HCT116 (cell line): Measurements from ENCODE around the gene ASB4. TPM values are rescaled to one million over a fixed set of nuclear protein-coding genes. Genes with fewer than 3 reads are reported as not detected.

Source experiments
- ATAC-seq: fragments of 200-7000 bp; cut with Tn5 transposase; 2 replicates; pipeline ENCODE4 v1.9.1; 2020; ENCODE audit warnings: mild to moderate bottlenecking, moderate library complexity
- BruUV-seq: library from RNA; stranded (reverse); fragments of 400-500 nt; replicated peaks from 2 replicates; lab custom pipeline; 2021; lab: Mats Ljungman, UMichigan
- CTCF ChIA-PET: fragments of 300-600 bp; sonication (Branson Sonifier 250); formaldehyde crosslinking; loops from one replicate; lab custom pipeline; 2021; ENCODE audit warnings: antibody characterized with exemption; lab: Charles Lee
- POLR2A ChIA-PET: fragments of 300-600, 350-600 bp; sonication (Branson Sonifier 250); formaldehyde crosslinking; loops from one replicate; lab custom pipeline; 2021; ENCODE audit warnings: antibody characterized with exemption; lab: Charles Lee
- RAD21 ChIA-PET, 2 experiments: fragments of 300-600 bp; sonication (Branson Sonifier 250); formaldehyde crosslinking; loops; one replicate each; lab custom pipeline; 2023; ENCODE audit warnings: low total read pairs in 2 of 2; ENCODE audit not compliant: uncharacterized antibody in 2 of 2, unreplicated experiment in 2 of 2, low non-redundant PET in 1 of 2; lab: Charles Lee
- DNase-seq: peaks from one replicate; pipeline ENCODE4 v3.0.0-alpha.2; 2010; ENCODE audit warnings: low read depth, low spot score
- H2AFZ ChIP-seq: fragments of 200-600 bp; shearing (Covaris generic), sonication (generic); 2 replicates; pipeline ENCODE4 v1.6.1; 2017; ENCODE audit warnings: low read depth, mixed run types, mixed read lengths, antibody characterized with exemption, low read length; ENCODE audit not compliant: poor library complexity, severe bottlenecking
- H3K27ac ChIP-seq: 2 replicates; pipeline ENCODE4 v1.5.1; 2012; ENCODE audit warnings: low read depth, low read length
- H3K27me3 ChIP-seq: fragments of 200-600 bp; sonication (generic); 2 replicates; pipeline ENCODE4 v1.6.1; 2016; ENCODE audit warnings: mixed run types, low read length, mixed read lengths; ENCODE audit not compliant: insufficient read depth
- H3K36me3 ChIP-seq, 2 experiments: fragments of 200-500 bp in 1 of 2; fragments of 200-600 bp in 1 of 2; sonication (Bioruptor generic) in 1 of 2; sonication (generic) in 1 of 2; 2 replicates each; pipeline versions ENCODE4 v1.5.1 to v1.6.1; 2014 to 2016; ENCODE audit warnings: low read length in 2 of 2, inconsistent platforms in 1 of 2, mixed read lengths in 1 of 2, mixed run types in 1 of 2; ENCODE audit not compliant: insufficient read depth in 2 of 2, control insufficient read depth in 1 of 2
- H3K4me1 ChIP-seq, 2 experiments: fragments of 200-600 bp in 1 of 2; sonication (generic) in 1 of 2; 2 replicates each; pipeline versions ENCODE4 v1.5.1 to v1.6.1; 2012 to 2017; ENCODE audit warnings: low read length in 2 of 2, inconsistent platforms in 1 of 2, mild to moderate bottlenecking in 1 of 2, mixed read lengths in 1 of 2, mixed run types in 1 of 2, moderate library complexity in 1 of 2; ENCODE audit not compliant: insufficient read depth in 2 of 2, control insufficient read depth in 1 of 2
- H3K4me2 ChIP-seq: fragments of 200-600 bp; sonication (generic); 2 replicates; pipeline ENCODE4 v1.6.1; 2017; ENCODE audit warnings: mixed run types, low read length, mixed read lengths
- H3K4me3 ChIP-seq, 2 experiments: fragments of 200-600 bp in 1 of 2; sonication (generic) in 1 of 2; replicated peaks in 1 of 2; 2 replicates each; pipeline ENCODE4 v1.5.1; 2011 to 2016; ENCODE audit warnings: low read length in 2 of 2, control low read depth in 1 of 2, low read depth in 1 of 2, mild to moderate bottlenecking in 1 of 2, mixed read lengths in 1 of 2, mixed run types in 1 of 2
- H3K79me2 ChIP-seq: fragments of 200-600 bp; sonication (generic); 2 replicates; pipeline ENCODE4 v1.6.1; 2017; ENCODE audit warnings: mild to moderate bottlenecking, mixed run types, low read length, moderate library complexity, mixed read lengths; ENCODE audit not compliant: insufficient read depth
- H3K9ac ChIP-seq: fragments of 200-600 bp; sonication (generic); 2 replicates; pipeline ENCODE4 v1.6.1; 2016; ENCODE audit warnings: low read length, mixed read lengths
- H3K9me2 ChIP-seq: fragments of 200-600 bp; sonication (generic), shearing (Covaris generic); 2 replicates; pipeline ENCODE4 v1.6.1; 2017; ENCODE audit warnings: mixed run types, mild to moderate bottlenecking, moderate library complexity; ENCODE audit not compliant: insufficient read depth
- H3K9me3 ChIP-seq, 2 experiments: fragments of 200-500 bp in 1 of 2; fragments of 200-600 bp in 1 of 2; sonication (Bioruptor generic) in 1 of 2; sonication (generic) in 1 of 2; 2 replicates each; pipeline ENCODE4 v1.6.1; 2014 to 2017; ENCODE audit warnings: low read length in 2 of 2, mixed read lengths in 2 of 2, inconsistent platforms in 1 of 2, low read depth in 1 of 2, mild to moderate bottlenecking in 1 of 2, mixed run types in 1 of 2, moderate library complexity in 1 of 2; ENCODE audit not compliant: control insufficient read depth in 1 of 2, insufficient read depth in 1 of 2
- H4K20me1 ChIP-seq: fragments of 200-600 bp; sonication (generic), shearing (Covaris generic); 2 replicates; pipeline ENCODE4 v1.6.1; 2017; ENCODE audit warnings: mixed run types, mild to moderate bottlenecking, moderate library complexity; ENCODE audit not compliant: insufficient read depth
- CBX3 ChIP-seq: IDR thresholded peaks from 2 replicates; pipeline ENCODE4 v1.6.1; 2012; ENCODE audit warnings: low read depth
- CEBPB ChIP-seq: IDR thresholded peaks from 2 replicates; pipeline ENCODE4 v1.6.1; 2012; ENCODE audit warnings: low read depth
- CTCF ChIP-seq, 3 experiments: fragments of 200-600 bp in 1 of 3; sonication (generic) in 1 of 3; IDR thresholded peaks in 2 of 3; conservative IDR thresholded peaks in 1 of 3; 2 replicates each; pipeline ENCODE4 v1.5.1; 2012 to 2017; ENCODE audit warnings: low read depth in 2 of 3, low read length in 2 of 3, antibody characterized with exemption in 1 of 3, borderline replicate concordance in 1 of 3, control low read depth in 1 of 3, mild to moderate bottlenecking in 1 of 3, mixed read lengths in 1 of 3, mixed run types in 1 of 3, moderate library complexity in 1 of 3; ENCODE audit not compliant: insufficient read depth in 1 of 3
- EGR1 ChIP-seq: IDR thresholded peaks from 2 replicates; pipeline ENCODE4 v1.6.1; 2012; ENCODE audit warnings: low read depth
- ELF1 ChIP-seq: IDR thresholded peaks from 2 replicates; pipeline ENCODE4 v1.6.1; 2012; ENCODE audit warnings: low read depth, borderline replicate concordance
- EZH2phosphoT487 ChIP-seq: fragments of 200-600 bp; IDR thresholded peaks from 2 replicates; pipeline ENCODE4 v1.6.1; 2018; ENCODE audit warnings: antibody characterized with exemption, borderline replicate concordance
- FOSL1 ChIP-seq: IDR thresholded peaks from 2 replicates; pipeline ENCODE4 v1.6.1; 2012; ENCODE audit warnings: low read depth
- MAX ChIP-seq: IDR thresholded peaks from 2 replicates; pipeline ENCODE4 v1.6.1; 2012
- POLR2A ChIP-seq: IDR thresholded peaks from 2 replicates; pipeline ENCODE4 v1.7.0; 2011; ENCODE audit warnings: borderline replicate concordance; ENCODE audit not compliant: insufficient read depth, insufficient read length; ENCODE audit errors: extremely low read depth
- POLR2AphosphoS5 ChIP-seq: IDR thresholded peaks from 2 replicates; pipeline ENCODE4 v1.6.1; 2011; ENCODE audit warnings: mild to moderate bottlenecking, low read depth, low read length, moderate library complexity
- RAD21 ChIP-seq: IDR thresholded peaks from 2 replicates; pipeline ENCODE4 v1.6.1; 2012; ENCODE audit warnings: low read depth, mild to moderate bottlenecking
- REST ChIP-seq: IDR thresholded peaks from 2 replicates; pipeline ENCODE4 v1.6.1; 2012; ENCODE audit warnings: low read depth
- SIN3A ChIP-seq: IDR thresholded peaks from 2 replicates; pipeline ENCODE4 v1.6.1; 2012; ENCODE audit warnings: low read depth
- SP1 ChIP-seq: IDR thresholded peaks from 2 replicates; pipeline ENCODE4 v1.6.1; 2012; ENCODE audit warnings: low read depth
- SRF ChIP-seq: IDR thresholded peaks from 2 replicates; pipeline ENCODE4 v1.6.1; 2012; ENCODE audit warnings: low read depth
- TCF7L2 ChIP-seq: IDR thresholded peaks from 2 replicates; pipeline ENCODE4 v1.7.0; 2011; ENCODE audit warnings: borderline replicate concordance, inconsistent platforms; ENCODE audit not compliant: insufficient read depth, insufficient read length; ENCODE audit errors: extremely low read depth
- YY1 ChIP-seq: IDR thresholded peaks from 2 replicates; pipeline ENCODE4 v1.6.1; 2011; ENCODE audit warnings: low read length, low read depth, moderate library complexity, mild to moderate bottlenecking; ENCODE audit not compliant: insufficient replicate concordance; ENCODE audit errors: extremely low read depth
- ZBTB33 ChIP-seq: IDR thresholded peaks from 2 replicates; pipeline ENCODE4 v1.6.1; 2011; ENCODE audit warnings: mild to moderate bottlenecking, low read length, moderate library complexity; ENCODE audit not compliant: insufficient replicate concordance; ENCODE audit errors: extremely low read depth
- ZNF274 ChIP-seq: fragments of 200-500 bp; sonication (Bioruptor generic); IDR thresholded peaks from 2 replicates; pipeline ENCODE4 v1.6.1; 2014; ENCODE audit warnings: mild to moderate bottlenecking, low read depth, low read length, inconsistent platforms
- intact Hi-C: fragments of 100-400 bp; cut with micrococcal nuclease; formaldehyde crosslinking; loops from 2 replicates; pipeline ENCODE4 v1.10.0; 2022
- total RNA-seq: library from RNA; stranded (reverse); gene quantifications from one replicate; pipeline ENCODE4 v1.2.1, GENCODE V29; 2021; ENCODE audit not compliant: unreplicated experiment

The ASB4 gene
- total RNA-seq, 1 experiment from 2014 or later, result 0.12 TPM

- TF ChIP-seq YY1 (no peak), POLR2A (no peak), ZBTB33 (no peak), CEBPB (no peak), ELF1 (no peak), SIN3A (no peak), TCF7L2 (no peak), POLR2AphosphoS5 (no peak), RAD21 (no peak), SP1 (no peak), MAX (no peak), CBX3 (no peak), ZNF274 (no peak), FOSL1 (no peak), EGR1 (no peak), CTCF (IDR thresholded peaks at IDR 0.05 in 2 of 3, conservative IDR thresholded peaks at IDR 0.05 in 1 of 3; ENCODE audit: borderline replicate concordance in 1 of 3, insufficient read depth in 1 of 3, low read depth in 2 of 3, low read length in 2 of 3) (no peak), EZH2phosphoT487 (no peak), REST (no peak), SRF (no peak)
- Histone ChIP-seq H4K20me1 (no peaks in the 10 kb centered on the region), H3K27me3 (no peaks in the 10 kb centered on the region), H3K79me2 (no peaks in the 10 kb centered on the region), H3K4me2 (no peak overlapping the region), H3K27ac (no peak overlapping the region), H3K36me3 (no peaks in the 10 kb centered on the region), H3K9me2 (no peaks in the 10 kb centered on the region), H3K4me1 (peaks cover 0 to 6% of the 10 kb centered on the region in 2 experiments; a peak in 1 of 4 replicates), H3K9me3 (no peaks in the 10 kb centered on the region), H3K4me3 (no peak overlapping the region), H2AFZ (no peak overlapping the region), H3K9ac (no peak overlapping the region)
- no TSS peak for BruUV-seq
- DNase-seq (no peak), ATAC-seq (no peak)
- ChIA-PET RAD21 (no interaction called here), POLR2A (no interaction called here), CTCF (interaction anchor here (1.1 to 4.9 kb wide), 3 partner anchors 11 to 1191 kb away, joined by 3 to 26 read pairs (median 19); no protein-coding TSS in a partner anchor)
- intact Hi-C loops, result loop anchor here (5.0 to 10.0 kb wide), 2 partner anchors 825 to 1033 kb away; partner anchors contain the start of gene SGCE
These were observed 5.6 kb upstream of the ASB4 start for GRCh38 chr7:95479992-95480624.
